ENCODE data around the gene GUCD1.

The GUCD1 gene

GRCh38 chr22:24504956-24505736, 49.8 kb downstream of the GUCD1 start:
- DNase-seq (ENCODE audit: extremely low read depth in 1 of 2, low read depth in 1 of 2) = no peak

- no peak for DNase-seq (ENCODE audit: extremely low read depth in 1 of 2, low read depth in 1 of 2)
These were observed 50.4 kb downstream of the GUCD1 start for GRCh38 chr22:24504540-24504939.

- no peak for DNase-seq (ENCODE audit: extremely low read depth in 1 of 2, low read depth in 1 of 2)
These were observed 51.0 kb downstream of the GUCD1 start for GRCh38 chr22:24503843-24504338.

- DNase-seq (ENCODE audit: extremely low read depth in 1 of 2, low read depth in 1 of 2) = peak; percentile 40 to 51
These were observed 51.6 kb downstream of the GUCD1 start for GRCh38 chr22:24503137-24503842.

GRCh38 chr22:24502541-24502940, 52.4 kb downstream of the GUCD1 start:
- DNase-seq (ENCODE audit: extremely low read depth in 1 of 2, low read depth in 1 of 2) = no peak

- no peak for DNase-seq (ENCODE audit: extremely low read depth in 1 of 2, low read depth in 1 of 2)
These were observed 52.9 kb downstream of the GUCD1 start for GRCh38 chr22:24502034-24502433.

- DNase-seq (ENCODE audit: extremely low read depth in 1 of 2, low read depth in 1 of 2) = no peak
These were observed 53.5 kb downstream of the GUCD1 start for GRCh38 chr22:24501301-24502005.

GRCh38 chr22:24500277-24500820, 54.6 kb downstream of the GUCD1 start:
- DNase-seq (ENCODE audit: extremely low read depth in 1 of 2, low read depth in 1 of 2) = no peak

- no peak for DNase-seq (ENCODE audit: extremely low read depth in 1 of 2, low read depth in 1 of 2)
These were observed 55.1 kb downstream of the GUCD1 start for GRCh38 chr22:24499706-24500276.

GRCh38 chr22:24498824-24499223, 56.1 kb downstream of the GUCD1 start:
- no peak for DNase-seq (ENCODE audit: extremely low read depth in 1 of 2, low read depth in 1 of 2)

GRCh38 chr22:24497841-24498258, 57.1 kb downstream of the GUCD1 start:
- no peak for DNase-seq (ENCODE audit: extremely low read depth in 1 of 2, low read depth in 1 of 2)

- no peak for DNase-seq (ENCODE audit: extremely low read depth in 1 of 2, low read depth in 1 of 2)
These were observed 58.3 kb downstream of the GUCD1 start for GRCh38 chr22:24496661-24497060.

GRCh38 chr22:24496234-24496633, 58.7 kb downstream of the GUCD1 start:
- DNase-seq (ENCODE audit: extremely low read depth in 1 of 2, low read depth in 1 of 2) = no peak

- DNase-seq (ENCODE audit: extremely low read depth in 1 of 2, low read depth in 1 of 2) = no peak
These were observed 59.6 kb downstream of the GUCD1 start for GRCh38 chr22:24495365-24495675.

- DNase-seq (ENCODE audit: extremely low read depth in 1 of 2, low read depth in 1 of 2) = no peak
These were observed 60.2 kb downstream of the GUCD1 start, which contains the start of gene UPB1 for GRCh38 chr22:24494528-24495364. UPB1 (plus strand) TSS chr22:24495332; CDS start chr22:24495404, 72 bp downstream.

- DNase-seq (ENCODE audit: extremely low read depth in 1 of 2, low read depth in 1 of 2) = no peak
These were observed 60.8 kb downstream of the GUCD1 start for GRCh38 chr22:24494167-24494527.

GRCh38 chr22:24492391-24492790, 62.5 kb downstream of the GUCD1 start:
- DNase-seq (ENCODE audit: extremely low read depth in 1 of 2, low read depth in 1 of 2) = no peak

Measured in activated CD8-positive, alpha-beta memory T cell treated with anti-CD3 and anti-CD28 coated beads for 1 hour (primary cell).